ENCODE results near the gene NIPBL. TPM values are rescaled to one million over a fixed set of nuclear protein-coding genes. Genes with fewer than 3 reads are reported as not detected.
"Not testable (repeated sequence)": the region's sequence is repeated elsewhere in the genome, so short reads cannot be mapped to it uniquely, and the experiment has no call there.

The NIPBL gene
- polyA plus RNA-seq (ENCODE audit: insufficient read length in 3 of 3) = 10 to 100 TPM; 67.8 to 83.9 (median 75.5) TPM
- long read RNA-seq, donor 1, partial matches to known transcripts = 8 of 9 reads
- long read RNA-seq, donor 1, other reads (novel, unspliced or antisense) = 0 of 9 reads
- long read RNA-seq, donor 2 = 0 reads
- long read RNA-seq, donor 3, partial matches to known transcripts = 12 of 13 reads
- long read RNA-seq, donor 3, other reads (novel, unspliced or antisense) = 0 of 13 reads
- long read RNA-seq, donor 4, full-length matches to known transcripts = 1 of 6 reads
- long read RNA-seq, donor 4, partial matches to known transcripts = 5 of 6 reads
- long read RNA-seq, donor 4, other reads (novel, unspliced or antisense) = 0 of 6 reads
- long read RNA-seq, donor 5 = 0 reads
- long read RNA-seq, donor 6, partial matches to known transcripts = 22 of 23 reads
- long read RNA-seq, donor 6, other reads (novel, unspliced or antisense) = 0 of 23 reads
- long read RNA-seq, donor 7, partial matches to known transcripts = 15 of 16 reads
- long read RNA-seq, donor 7, other reads (novel, unspliced or antisense) = 0 of 16 reads
- long read RNA-seq, donor 8 = 0 reads
- long read RNA-seq, donor 9 = 0 reads
- long read RNA-seq, donor 10, partial matches to known transcripts = 7 of 8 reads
- long read RNA-seq, donor 10, other reads (novel, unspliced or antisense) = 0 of 8 reads
- long read RNA-seq, donor 11 = 0 reads
- long read RNA-seq, donor 12, partial matches to known transcripts = 7 of 7 reads
- long read RNA-seq, donor 12, other reads (novel, unspliced or antisense) = 0 of 7 reads
- long read RNA-seq, donor 13 = 0 reads
- long read RNA-seq, donor 14, partial matches to known transcripts = 5 of 7 reads
- long read RNA-seq, donor 14, other reads (novel, unspliced or antisense) = 0 of 7 reads
- long read RNA-seq, donor 15 = 0 reads
- long read RNA-seq, donor 16, partial matches to known transcripts = 65 of 67 reads
- long read RNA-seq, donor 16, other reads (novel, unspliced or antisense) = 0 of 67 reads

GRCh38 chr5:36876299-36876964, at the start of gene NIPBL:
NIPBL (plus strand) TSS chr5:36876769; CDS start chr5:36953697, 76,928 bp downstream.
- DNase-seq (ENCODE audit: extremely low read depth in 1 of 11, low read depth in 9 of 11, low spot score in 4 of 11) = peak in 10 of 11 donors; percentile 68 to 93 (median 86)

DNA sequence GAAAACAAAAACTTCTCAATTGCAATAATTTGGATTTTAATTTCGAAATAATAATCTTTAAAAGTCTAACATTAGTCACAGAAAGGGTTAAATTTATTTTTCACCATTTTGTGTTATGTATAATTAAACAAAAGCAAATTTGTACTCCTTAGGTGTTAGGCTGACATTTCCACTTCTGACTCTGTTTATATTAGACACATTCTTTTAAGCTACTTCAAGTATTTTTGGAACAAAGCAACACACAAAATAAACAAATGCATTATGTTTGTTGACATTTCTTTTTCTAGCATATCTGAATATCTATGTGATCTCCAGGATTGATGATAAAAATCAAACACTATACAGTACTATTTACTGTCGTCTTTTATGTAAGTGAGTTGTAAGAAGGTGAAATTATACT, 44.3 kb upstream of the NIPBL start:
- DNase-seq (ENCODE audit: extremely low read depth in 1 of 11, low read depth in 9 of 11, low spot score in 4 of 11) = no peak

DNA sequence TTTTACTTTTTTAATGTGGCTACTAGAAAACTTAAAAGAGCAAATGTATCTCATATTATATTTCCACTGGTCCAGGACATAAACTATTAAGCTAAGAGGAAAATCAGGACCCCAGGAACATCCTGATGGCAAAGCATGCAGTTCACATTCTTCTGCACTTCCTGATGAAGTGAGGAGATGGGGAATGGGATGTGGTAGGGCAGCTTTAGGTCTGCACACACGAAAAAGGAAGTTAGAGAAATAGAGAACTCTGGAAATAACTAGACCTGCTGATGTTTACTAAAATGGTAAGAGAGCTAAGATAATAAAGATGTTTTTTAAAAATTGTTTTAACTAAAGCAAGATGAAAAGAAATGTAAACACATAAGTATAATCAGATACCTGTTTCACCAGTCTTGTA, 39.7 kb upstream of the NIPBL start:
- DNase-seq (ENCODE audit: extremely low read depth in 1 of 11, low read depth in 9 of 11, low spot score in 4 of 11) = no peak

- DNase-seq (ENCODE audit: extremely low read depth in 1 of 11, low read depth in 9 of 11, low spot score in 4 of 11) = no peak
Observed at GRCh38 chr5:36839489-36840476, 36.8 kb upstream of the NIPBL start.

DNA sequence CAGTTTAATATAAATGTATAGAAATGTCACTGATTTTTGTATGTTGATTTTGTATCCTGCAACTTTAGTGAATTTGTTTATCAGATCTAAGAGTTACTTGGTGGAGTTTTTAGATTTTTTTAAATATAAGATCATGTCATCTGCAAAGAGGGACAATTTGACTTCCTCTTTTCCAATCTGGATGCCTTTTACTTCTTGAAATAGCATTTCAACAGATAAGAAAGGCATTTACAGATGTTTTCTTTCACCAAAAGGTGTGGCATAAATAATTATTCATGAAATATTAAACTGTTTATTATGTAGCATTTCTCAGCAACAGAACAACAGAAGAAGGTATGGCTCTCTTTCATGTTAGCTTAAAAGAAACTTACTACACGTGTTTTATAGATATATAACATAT, 34.9 kb upstream of the NIPBL start:
- no peak for DNase-seq (ENCODE audit: extremely low read depth in 1 of 11, low read depth in 9 of 11, low spot score in 4 of 11)

- no peak for DNase-seq (ENCODE audit: extremely low read depth in 1 of 11, low read depth in 9 of 11, low spot score in 4 of 11)
Observed at GRCh38 chr5:36842087-36842486, 34.5 kb upstream of the NIPBL start.

GRCh38 chr5:36844305-36844704, 32.3 kb upstream of the NIPBL start:
- no peak for DNase-seq (ENCODE audit: extremely low read depth in 1 of 11, low read depth in 9 of 11, low spot score in 4 of 11)

DNA sequence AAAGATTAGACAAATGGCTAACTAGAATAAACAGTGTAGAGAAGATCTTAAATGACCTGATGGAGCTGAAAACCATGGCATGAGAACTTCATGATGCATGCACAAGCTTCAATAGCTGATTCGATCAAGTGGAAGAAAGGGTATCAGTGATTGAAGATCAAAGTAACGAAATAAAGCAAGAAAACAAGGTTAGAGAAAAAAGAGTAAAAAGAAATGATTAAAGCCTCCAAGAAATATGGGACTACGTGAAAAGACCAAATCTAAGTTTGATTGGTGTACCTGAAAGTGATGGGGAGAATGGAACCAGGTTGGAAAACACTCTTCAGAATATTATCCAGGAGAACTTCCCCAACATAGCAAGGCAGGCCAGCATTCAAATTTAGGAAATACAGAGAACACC, 28.0 kb upstream of the NIPBL start:
- not testable (repeated sequence) for DNase-seq (ENCODE audit: extremely low read depth in 1 of 11, low read depth in 9 of 11, low spot score in 4 of 11)

DNA sequence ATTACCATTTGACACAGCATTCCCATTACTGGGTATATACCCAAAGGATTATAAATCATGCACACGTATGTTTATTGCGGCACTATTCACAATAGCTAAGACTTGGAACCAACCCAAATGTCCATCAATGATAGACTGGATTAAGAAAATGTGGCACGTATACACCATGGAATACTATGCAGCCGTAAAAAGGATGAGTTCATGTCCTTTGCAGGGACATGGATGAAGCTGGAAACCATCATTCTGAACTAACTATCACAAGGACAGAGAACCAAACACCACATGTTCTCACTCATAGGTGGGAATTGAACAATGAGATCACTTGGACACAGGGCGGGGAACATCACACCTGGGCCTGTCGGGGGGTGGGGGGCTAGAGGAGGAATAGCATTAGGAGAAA, 23.7 kb upstream of the NIPBL start:
- not testable (repeated sequence) for DNase-seq (ENCODE audit: extremely low read depth in 1 of 11, low read depth in 9 of 11, low spot score in 4 of 11)

- no peak for DNase-seq (ENCODE audit: extremely low read depth in 1 of 11, low read depth in 9 of 11, low spot score in 4 of 11)
Observed at GRCh38 chr5:36854402-36855140, 22.0 kb upstream of the NIPBL start.

DNA sequence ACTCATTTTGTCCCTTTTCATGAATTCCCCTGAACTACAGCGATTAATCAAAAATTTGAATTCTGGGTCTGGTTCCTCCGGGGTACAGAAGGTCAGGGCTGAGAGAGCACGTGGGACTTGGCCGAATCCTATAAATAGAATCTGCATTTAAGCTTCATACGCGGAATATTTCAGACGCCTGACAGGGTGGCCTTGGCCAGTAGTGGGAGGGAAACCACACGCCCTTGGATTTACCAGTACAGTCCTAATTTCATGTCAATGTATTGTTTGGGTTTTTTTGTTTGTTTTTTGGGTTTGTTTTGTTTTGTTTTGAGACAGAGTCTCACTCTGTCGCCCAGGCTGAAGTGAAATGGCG, 21.5 kb upstream of the NIPBL start:
- no peak for DNase-seq (ENCODE audit: extremely low read depth in 1 of 11, low read depth in 9 of 11, low spot score in 4 of 11)

GRCh38 chr5:36861871-36862270, 14.7 kb upstream of the NIPBL start:
- no peak for DNase-seq (ENCODE audit: extremely low read depth in 1 of 11, low read depth in 9 of 11, low spot score in 4 of 11)

DNA sequence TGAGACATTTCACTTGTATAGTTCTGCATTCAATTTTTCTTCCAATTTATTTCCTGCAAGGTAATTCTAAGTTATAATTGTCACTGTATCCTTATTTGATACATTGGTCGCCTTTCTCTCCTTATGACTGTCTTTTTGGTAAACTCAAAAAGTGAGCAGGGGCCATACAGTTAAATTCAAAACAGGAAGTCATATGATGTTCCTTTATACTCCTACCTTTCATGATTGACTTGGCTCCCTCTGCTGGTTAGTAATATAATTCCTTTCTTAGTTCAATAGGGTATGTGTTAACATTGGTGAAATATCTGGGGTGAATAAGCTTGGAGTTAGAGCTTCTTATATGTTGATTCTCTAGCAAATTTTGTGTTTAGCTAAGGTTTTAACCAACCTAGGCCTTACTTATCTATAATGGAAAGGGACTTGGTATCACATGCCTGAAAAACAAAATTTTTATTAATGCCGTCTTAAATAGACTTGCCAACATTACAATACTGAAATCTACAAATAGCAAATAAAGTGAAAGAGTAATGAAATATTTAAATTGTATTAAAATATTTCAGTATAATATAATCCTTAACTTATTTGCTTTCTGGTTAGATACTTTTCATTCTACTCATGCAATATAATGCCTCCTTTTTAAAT, 6.0 kb upstream of the NIPBL start:
- peak in 7 of 11 donors; percentile 30 to 57 (median 39) for DNase-seq (ENCODE audit: extremely low read depth in 1 of 11, low read depth in 9 of 11, low spot score in 4 of 11)

GRCh38 chr5:36874465-36874864, 2.1 kb upstream of the NIPBL start:
- DNase-seq (ENCODE audit: extremely low read depth in 1 of 11, low read depth in 9 of 11, low spot score in 4 of 11) = no peak

DNA sequence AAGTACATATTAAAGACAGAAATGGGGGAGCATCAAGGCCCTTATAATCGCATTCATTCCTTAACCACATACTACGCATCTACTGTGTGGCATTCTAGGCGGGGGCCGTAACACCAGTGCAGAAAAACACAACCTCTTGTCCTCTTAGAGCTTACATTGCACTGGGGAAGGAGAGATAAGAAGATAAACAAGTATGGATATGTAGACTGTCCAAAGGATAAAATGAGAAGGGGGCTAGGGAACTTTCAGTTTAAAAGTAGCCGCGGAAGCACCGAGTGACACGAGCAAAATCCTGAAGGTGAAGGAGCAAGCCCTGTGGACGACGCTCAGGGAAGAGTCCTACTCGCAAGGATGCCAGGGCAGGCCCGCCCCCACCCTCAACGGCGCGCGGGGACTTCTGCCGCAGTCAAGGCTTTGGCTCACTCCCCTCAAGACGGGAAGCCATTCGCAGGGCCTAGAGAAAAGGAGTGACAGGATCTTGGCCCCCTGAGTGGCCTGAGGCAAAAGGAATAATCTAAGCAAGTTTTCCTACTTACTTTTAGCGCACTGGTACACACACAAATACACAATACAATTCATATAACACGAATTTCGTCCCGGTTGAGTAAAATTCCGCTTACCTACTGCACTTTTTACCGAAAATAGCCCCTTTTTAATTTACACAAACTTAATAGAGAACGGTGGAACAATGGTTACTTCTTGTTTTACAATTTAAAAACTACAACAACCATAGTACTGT, 1.3 kb upstream of the NIPBL start:
- DNase-seq (ENCODE audit: extremely low read depth in 1 of 11, low read depth in 9 of 11, low spot score in 4 of 11) = peak in 9 of 11 donors; percentile 23 to 51 (median 41)

- DNase-seq (ENCODE audit: extremely low read depth in 1 of 11, low read depth in 9 of 11, low spot score in 4 of 11) = peak in 10 of 11 donors; percentile 62 to 80 (median 68)
Observed at GRCh38 chr5:36875790-36876298, 725 bp upstream of the NIPBL start.
